H1 (cell line): Measurements from ENCODE around the gene CTIF. TPM values are rescaled to one million over a fixed set of nuclear protein-coding genes. Genes with fewer than 3 reads are reported as not detected.
A peak's percentile ranks its signal among the peaks of the same experiment; 100 is the strongest.

Experiments used
- CTCF ChIA-PET: fragments of 300-600 bp; sonication (Branson Sonifier 250); formaldehyde crosslinking; loops from one replicate; lab custom pipeline; 2021; ENCODE audit not compliant: partially characterized antibody; lab: Charles Lee
- POLR2A ChIA-PET: fragments of 300-600 bp; sonication (Branson Sonifier 250); formaldehyde crosslinking; loops from one replicate; lab custom pipeline; 2021; ENCODE audit warnings: inconsistent platforms; ENCODE audit not compliant: partially characterized antibody; lab: Charles Lee
- DNase-seq, 2 experiments: peaks; one replicate each; pipeline versions ENCODE4 v3.0.0 to v3.0.0-alpha.2; 2010 to 2022; ENCODE audit warnings: low spot score in 2 of 2, low read depth in 1 of 2, mixed read lengths in 1 of 2
- FAIRE-seq: peaks from 2 replicates; lab custom pipeline; 2011; peaks lifted over from hg19 to GRCh38; lab: Jason Lieb, UNC
- H2AFZ ChIP-seq: 2 replicates; pipeline ENCODE4 v1.8.1; 2012; ENCODE audit warnings: low read length, inconsistent platforms
- H2AK5ac ChIP-seq: 2 replicates; pipeline ENCODE4 v1.6.1; 2013; ENCODE audit warnings: low read depth, low read length
- H2BK120ac ChIP-seq: replicated peaks from 2 replicates; pipeline ENCODE3; 2013; ENCODE audit warnings: low read depth, low read length, inconsistent platforms
- H2BK12ac ChIP-seq: 2 replicates; pipeline ENCODE4 v1.6.1; 2013; ENCODE audit warnings: low read depth, low read length
- H2BK15ac ChIP-seq: 2 replicates; pipeline ENCODE4 v1.6.1; 2013; ENCODE audit warnings: low read length
- H2BK20ac ChIP-seq: 2 replicates; pipeline ENCODE4 v1.6.1; 2013; ENCODE audit warnings: low read length
- H2BK5ac ChIP-seq: 2 replicates; pipeline ENCODE4 v1.6.1; 2013; ENCODE audit warnings: low read depth, low read length
- H3K14ac ChIP-seq: 2 replicates; pipeline ENCODE4 v1.6.1; 2013; ENCODE audit warnings: inconsistent platforms; ENCODE audit not compliant: insufficient read length
- H3K18ac ChIP-seq: 2 replicates; pipeline ENCODE4 v1.6.1; 2013; ENCODE audit warnings: low read length; ENCODE audit errors: extremely low read depth
- H3K23ac ChIP-seq: 2 replicates; pipeline ENCODE4 v1.6.1; 2013; ENCODE audit warnings: inconsistent platforms; ENCODE audit not compliant: insufficient read length
- H3K23me2 ChIP-seq: 2 replicates; pipeline ENCODE4 v1.6.1; 2013; ENCODE audit warnings: low read depth, low read length
- H3K27ac ChIP-seq: 2 replicates; pipeline ENCODE4 v1.6.1; 2011; ENCODE audit warnings: low read depth, low read length, inconsistent platforms
- H3K27me3 ChIP-seq, 4 experiments: replicated peaks in 1 of 4; 1 replicate in 1 of 4; 2 replicates in 3 of 4; pipeline versions ENCODE4 v1.6.1 to v1.8.1; 2011 to 2013; ENCODE audit warnings: low read length in 3 of 4, mild to moderate bottlenecking in 3 of 4, inconsistent platforms in 2 of 4, mixed read lengths in 2 of 4, moderate library complexity in 1 of 4; ENCODE audit not compliant: control insufficient read depth in 3 of 4, insufficient read depth in 3 of 4; ENCODE audit errors: extremely low read depth in 1 of 4
- H3K36me3 ChIP-seq, 4 experiments: 2 replicates each; pipeline versions ENCODE4 v1.6.1 to v1.8.1; 2011 to 2013; ENCODE audit warnings: mild to moderate bottlenecking in 4 of 4, low read length in 3 of 4, moderate library complexity in 2 of 4, control low read depth in 1 of 4, inconsistent platforms in 1 of 4; ENCODE audit not compliant: insufficient read depth in 4 of 4, control insufficient read depth in 2 of 4
- H3K4ac ChIP-seq: replicated peaks from 2 replicates; pipeline ENCODE3; 2013; ENCODE audit warnings: low read length, low read depth, mixed read lengths, inconsistent platforms; ENCODE audit not compliant: insufficient read length
- H3K4me1 ChIP-seq, 4 experiments: replicated peaks in 1 of 4; 1 replicate in 1 of 4; 2 replicates in 3 of 4; pipeline versions ENCODE4 v1.6.1 to v1.8.1; 2011 to 2013; ENCODE audit warnings: low read length in 3 of 4, inconsistent platforms in 2 of 4, mixed read lengths in 1 of 4; ENCODE audit not compliant: insufficient read depth in 4 of 4, control insufficient read depth in 3 of 4
- H3K4me2 ChIP-seq, 2 experiments: 2 replicates each; pipeline versions ENCODE4 v1.6.1 to v1.8.1; 2011 to 2013; ENCODE audit warnings: low read depth in 2 of 2, low read length in 2 of 2, control low read depth in 1 of 2, inconsistent platforms in 1 of 2, mild to moderate bottlenecking in 1 of 2; ENCODE audit not compliant: insufficient read depth in 1 of 2
- H3K4me3 ChIP-seq, 4 experiments: fragments of 200-600, 300-600 bp in 1 of 4; sonication (generic), shearing (Covaris generic), sonication (Bioruptor Twin) in 1 of 4; 2 replicates each; pipeline versions ENCODE4 v1.5.1 to v1.8.1; 2011 to 2016; ENCODE audit warnings: low read length in 4 of 4, low read depth in 3 of 4, control low read depth in 2 of 4, inconsistent platforms in 2 of 4, mild to moderate bottlenecking in 2 of 4, mixed read lengths in 1 of 4, moderate library complexity in 1 of 4; ENCODE audit not compliant: insufficient read depth in 2 of 4; ENCODE audit errors: extremely low read depth in 1 of 4
- H3K56ac ChIP-seq: replicated peaks from 2 replicates; pipeline ENCODE3; 2013; ENCODE audit warnings: low read depth, mild to moderate bottlenecking, mixed read lengths, low read length, inconsistent platforms; ENCODE audit not compliant: insufficient read length
- H3K79me1 ChIP-seq: 2 replicates; pipeline ENCODE4 v1.6.1; 2013; ENCODE audit warnings: low read depth, low read length, control low read depth
- H3K79me2 ChIP-seq, 2 experiments: 2 replicates each; pipeline versions ENCODE4 v1.6.1 to v1.8.1; 2012 to 2013; ENCODE audit warnings: low read length in 2 of 2, mild to moderate bottlenecking in 2 of 2, inconsistent platforms in 1 of 2; ENCODE audit not compliant: insufficient read depth in 2 of 2, control insufficient read depth in 1 of 2
- H3K9ac ChIP-seq, 4 experiments: replicated peaks in 1 of 4; 1 replicate in 1 of 4; 2 replicates in 3 of 4; pipeline versions ENCODE4 v1.6.1 to v1.8.1; 2011 to 2013; ENCODE audit warnings: low read depth in 3 of 4, low read length in 3 of 4, control low read depth in 2 of 4, mild to moderate bottlenecking in 2 of 4, moderate library complexity in 2 of 4, inconsistent platforms in 1 of 4; ENCODE audit errors: extremely low read depth in 1 of 4
- H3K9me3 ChIP-seq, 2 experiments: 2 replicates each; pipeline versions ENCODE4 v1.6.1 to v1.8.1; 2012 to 2013; ENCODE audit warnings: mild to moderate bottlenecking in 2 of 2, moderate library complexity in 2 of 2, control low read depth in 1 of 2, inconsistent platforms in 1 of 2, low read depth in 1 of 2, low read length in 1 of 2, mixed read lengths in 1 of 2; ENCODE audit not compliant: insufficient read depth in 2 of 2
- H4K20me1 ChIP-seq, 2 experiments: replicated peaks in 1 of 2; 2 replicates each; pipeline versions ENCODE3 to v1.8.1; 2011 to 2013; ENCODE audit warnings: inconsistent platforms in 2 of 2, low read length in 2 of 2, mild to moderate bottlenecking in 1 of 2; ENCODE audit not compliant: insufficient read depth in 2 of 2, control insufficient read depth in 1 of 2
- H4K5ac ChIP-seq: 2 replicates; pipeline ENCODE4 v1.6.1; 2013; ENCODE audit warnings: low read length, low read depth, mixed read lengths, inconsistent platforms; ENCODE audit not compliant: insufficient read length
- H4K8ac ChIP-seq: 2 replicates; pipeline ENCODE4 v1.8.0; 2013; ENCODE audit warnings: mild to moderate bottlenecking, moderate library complexity, low read length, inconsistent platforms; ENCODE audit not compliant: insufficient read depth; ENCODE audit errors: extremely low read depth
- H4K91ac ChIP-seq: replicated peaks from 2 replicates; pipeline ENCODE3; 2013; ENCODE audit warnings: low read length, mixed read lengths, inconsistent platforms; ENCODE audit not compliant: insufficient read length
- EP300 ChIP-seq, 2 experiments: IDR thresholded peaks; 1 replicate in 1 of 2; 2 replicates in 1 of 2; pipeline ENCODE4 v1.6.1; 2011 to 2012; ENCODE audit warnings: low read depth in 2 of 2, low read length in 2 of 2, mild to moderate bottlenecking in 2 of 2, borderline replicate concordance in 1 of 2, inconsistent platforms in 1 of 2, moderate library complexity in 1 of 2
- EZH2 ChIP-seq: fragments of 200-600 bp; sonication (generic); IDR thresholded peaks from 2 replicates; pipeline ENCODE4 v1.7.1; 2012; ENCODE audit warnings: low read depth, mild to moderate bottlenecking, moderate library complexity, low read length, inconsistent platforms; ENCODE audit not compliant: severe bottlenecking
- FOSL1 ChIP-seq: IDR thresholded peaks from 2 replicates; pipeline ENCODE4 v1.6.1; 2011; ENCODE audit warnings: mild to moderate bottlenecking, low read depth, low read length, moderate library complexity; ENCODE audit not compliant: insufficient read depth
- GTF2F1 ChIP-seq: IDR thresholded peaks from 2 replicates; pipeline ENCODE4 v1.6.1; 2012; ENCODE audit warnings: low read depth, low read length, improper control_type of control experiment, borderline replicate concordance
- HDAC6 ChIP-seq: IDR thresholded peaks from one replicate; pipeline ENCODE4 v1.7.1; 2012; ENCODE audit warnings: low read depth, mild to moderate bottlenecking, inconsistent platforms, low read length, moderate library complexity
- KDM5A ChIP-seq: fragments of 200-600 bp; IDR thresholded peaks from 2 replicates; pipeline ENCODE4 v1.7.1; 2012; ENCODE audit warnings: mild to moderate bottlenecking, low read length, inconsistent platforms, mixed read lengths
- NRF1 ChIP-seq: IDR thresholded peaks from 2 replicates; pipeline ENCODE4 v1.6.1; 2011; ENCODE audit warnings: mild to moderate bottlenecking, low read depth, low read length, improper control_type of control experiment
- RXRA ChIP-seq: IDR thresholded peaks from 2 replicates; pipeline ENCODE4 v1.6.1; 2011; ENCODE audit warnings: low read depth, mild to moderate bottlenecking, low read length, moderate library complexity; ENCODE audit not compliant: insufficient read depth
- SP2 ChIP-seq: IDR thresholded peaks from 2 replicates; pipeline ENCODE4 v1.6.1; 2012; ENCODE audit warnings: mild to moderate bottlenecking, low read length, inconsistent platforms
- SP4 ChIP-seq: IDR thresholded peaks from 2 replicates; pipeline ENCODE4 v1.6.1; 2012; ENCODE audit warnings: low read length, inconsistent platforms
- TEAD4 ChIP-seq: IDR thresholded peaks from 2 replicates; pipeline ENCODE4 v1.6.1; 2012; ENCODE audit warnings: low read depth, low read length, inconsistent platforms, mixed read lengths
- WGBS, 2 experiments: shearing (Covaris generic) in 1 of 2; methylation state at CpG; one replicate each; pipeline versions ENCODE4 v1.1.6 to v1.1.7; 2013 to 2015; ENCODE audit warnings: low lambda C conversion rate in 2 of 2, mixed read lengths in 2 of 2, inconsistent platforms in 1 of 2, low coverage in 1 of 2, missing lambda C conversion rate in 1 of 2; ENCODE audit not compliant: insufficient replicate concordance in 2 of 2, insufficient coverage in 1 of 2, insufficient read length in 1 of 2; ENCODE audit errors: extremely low coverage in 1 of 2, missing lambda C conversion rate in 1 of 2; 5-methylcytosine and 5-hydroxymethylcytosine counted together
- polyA plus RNA-seq, 7 experiments: library from polyadenylated mRNA; depleted of rRNA in 3 of 7; stranded (reverse) in 5 of 7; unstranded in 2 of 7; fragments of >200 nt in 5 of 7; fragments of 200-250 nt in 2 of 7; gene quantifications; 1 replicate in 5 of 7; 2 replicates in 1 of 7; 4 replicates in 1 of 7; pipeline versions ENCODE4 v1.2.1 to v1.2.3, GENCODE V29; 2011 to 2013; ENCODE audit warnings: missing spikeins in 2 of 7, mixed read lengths in 2 of 7
- total RNA-seq: library from RNA; stranded (reverse); fragmentation: NEBNext Ultra II Directional; extraction: Animal tissue kit (Norgen Biotek cat#: 25700); gene quantifications from 2 replicates; pipeline ENCODE4 v1.2.1, GENCODE V29; 2021
- TF ChIP-seq, protein P1 (sequence below): IDR thresholded peaks from 2 replicates; pipeline ENCODE4 v1.6.1; 2011; ENCODE audit warnings: low read depth, mild to moderate bottlenecking, low read length; ENCODE audit not compliant: insufficient read depth

CTIF gene
- total and polyA plus RNA-seq, 2 of the 8 experiments (the other 6 are each of a cell fraction or from before 2014, with no cell fraction given), result 9.0 to 17.8 TPM

GRCh38 chr18:48602759-48603390 lies 64.0 kb downstream of the CTIF start:
- Histone ChIP-seq H3K79me1 (peaks cover 10% of the 10 kb centered on the region; the same call in 1 of the 2 replicates), H3K4me1 (peaks cover 0 to 7% (median under 1%) of the 10 kb centered on the region in 4 experiments; a peak in 3 of 7 replicates), H2BK20ac (no peak overlapping the region), H3K23me2 (peaks cover 10% of the 10 kb centered on the region; the same call in 1 of the 2 replicates), H2AFZ (no peak overlapping the region), H3K36me3 (no peaks in the 10 kb centered on the region), H2AK5ac (no peak overlapping the region), H4K8ac (no peak overlapping the region), H4K91ac (no peak overlapping the region), H3K4me2 (no peak overlapping the region), H3K9me3 (no peaks in the 10 kb centered on the region), H4K5ac (no peak overlapping the region), H3K27ac (no peak overlapping the region), H2BK15ac (no peak overlapping the region), H3K56ac (peak overlapping the region; percentile 42), H2BK5ac (no peak overlapping the region), H3K23ac (no peak overlapping the region), H3K9ac (no peak overlapping the region), H3K79me2 (peaks cover 0 to 7% of the 10 kb centered on the region in 2 experiments; a peak in 1 of 4 replicates), H3K18ac (no peak overlapping the region), H2BK12ac (no peak overlapping the region), H4K20me1 (peaks cover 2 to 11% of the 10 kb centered on the region in 2 experiments), H3K27me3 (no peaks in the 10 kb centered on the region), H3K4me3 (no peak overlapping the region), H3K4ac (no peak overlapping the region), H3K14ac (no peak overlapping the region), H2BK120ac (no peak overlapping the region)
- WGBS, 2 experiments, result 87% methylated on average over 3 of the region's 3 CpGs; no CpG with 5 or more reads in 1 of the 2 experiments
- DNase-seq (no peak), FAIRE-seq (no peak)
- ChIA-PET CTCF (interaction anchor here (1.1 to 1.7 kb wide), 2 partner anchors 12 to 22 kb away, joined by 4 to 6 read pairs; no protein-coding TSS in a partner anchor), POLR2A (no interaction called here)
- TF ChIP-seq RXRA (no peak), FOSL1 (no peak), HDAC6 (no peak), EZH2 (no peak), NRF1 (no peak), SP2 (no peak), GTF2F1 (no peak), SP4 (no peak), EP300 (IDR thresholded peaks at IDR 0.05; ENCODE audit: borderline replicate concordance in 1 of 2, low read depth in 2 of 2, low read length in 2 of 2) (no peak), KDM5A (no peak), TEAD4 (no peak)
- TF ChIP-seq, protein P1, sequence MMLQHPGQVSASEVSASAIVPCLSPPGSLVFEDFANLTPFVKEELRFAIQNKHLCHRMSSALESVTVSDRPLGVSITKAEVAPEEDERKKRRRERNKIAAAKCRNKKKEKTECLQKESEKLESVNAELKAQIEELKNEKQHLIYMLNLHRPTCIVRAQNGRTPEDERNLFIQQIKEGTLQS, result no peak
